ENCODE measurements around the gene ACP1.

ACP1 gene

DNA sequence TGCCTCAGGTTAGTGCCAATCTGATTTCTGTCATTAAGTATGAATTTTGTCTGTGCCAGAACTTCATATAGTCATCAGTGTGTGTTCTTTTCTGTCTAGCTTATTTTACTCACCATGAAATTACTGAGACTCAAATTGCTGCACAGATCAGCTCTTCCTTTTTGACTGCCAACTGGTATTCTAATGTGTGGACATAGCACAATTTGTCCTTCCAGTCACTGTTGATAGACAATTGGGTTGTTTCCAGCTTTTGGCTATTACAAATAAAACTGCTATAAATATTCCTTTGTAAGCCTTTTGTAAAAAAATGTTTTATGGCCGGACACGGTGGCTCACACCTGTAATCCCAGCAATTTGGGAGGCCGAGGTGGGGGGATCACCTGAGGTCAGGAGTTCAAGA lies 8.7 kb upstream of the ACP1 start:
- DNase-seq: no peak

DNA sequence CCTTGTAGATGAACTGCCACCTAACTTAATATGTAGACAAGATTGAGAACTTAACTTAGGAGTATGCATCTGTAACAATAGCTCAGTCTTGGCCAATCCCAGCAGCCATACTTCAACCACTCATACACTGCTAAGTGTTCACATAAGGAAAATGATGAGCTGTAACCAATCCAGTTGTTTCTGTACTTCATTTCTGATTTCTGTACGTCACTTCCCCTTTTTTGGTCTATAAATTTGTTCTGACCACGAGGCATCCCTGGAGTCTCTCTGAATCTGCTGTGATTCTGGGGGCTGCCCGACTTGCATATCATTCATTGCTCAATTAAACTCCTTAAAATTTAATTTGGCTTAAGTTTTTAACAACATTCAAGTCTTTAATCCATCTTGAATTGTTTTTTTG lies 7.3 kb upstream of the ACP1 start:
- no peak for DNase-seq

DNA sequence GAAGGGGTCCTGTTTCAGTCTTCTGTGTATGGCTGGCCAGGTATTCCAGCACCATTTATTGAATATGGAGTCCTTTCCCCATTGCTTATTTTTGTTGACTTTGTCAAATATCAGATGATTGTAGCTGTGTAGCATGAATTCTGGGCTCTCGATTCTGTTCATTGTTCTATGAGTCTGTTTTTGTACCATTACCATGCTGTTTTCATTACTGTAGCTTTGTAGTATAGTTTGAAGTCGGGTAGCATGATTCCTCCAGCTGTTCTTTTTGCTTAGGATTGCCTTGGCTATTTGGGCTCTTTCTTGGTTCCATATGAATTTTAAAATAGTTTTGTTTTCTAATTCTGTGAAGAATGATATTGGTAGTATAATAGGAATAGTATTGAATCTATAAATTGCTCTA lies 6.9 kb upstream of the ACP1 start:
- no peak for DNase-seq

DNA sequence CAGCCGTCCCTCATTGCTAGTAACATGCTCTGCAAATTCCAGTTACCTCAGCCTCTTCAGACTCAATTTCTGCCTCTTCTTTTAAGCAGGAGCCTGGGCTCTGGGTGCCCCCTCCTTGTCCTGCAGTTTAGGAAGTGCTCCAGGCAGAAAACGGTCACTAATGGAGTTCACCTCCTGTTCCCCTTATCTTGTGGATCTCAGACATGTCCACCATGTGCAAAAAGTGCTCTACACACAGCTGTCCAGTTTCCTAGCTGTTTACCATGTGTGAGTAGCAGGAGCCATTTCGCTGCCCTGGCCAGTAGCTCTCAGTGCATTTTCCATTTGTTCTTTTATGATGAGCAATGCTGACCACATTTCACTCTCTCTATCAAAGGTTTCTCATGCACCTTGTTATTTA lies 5.8 kb upstream of the ACP1 start:
- no peak for DNase-seq

DNA sequence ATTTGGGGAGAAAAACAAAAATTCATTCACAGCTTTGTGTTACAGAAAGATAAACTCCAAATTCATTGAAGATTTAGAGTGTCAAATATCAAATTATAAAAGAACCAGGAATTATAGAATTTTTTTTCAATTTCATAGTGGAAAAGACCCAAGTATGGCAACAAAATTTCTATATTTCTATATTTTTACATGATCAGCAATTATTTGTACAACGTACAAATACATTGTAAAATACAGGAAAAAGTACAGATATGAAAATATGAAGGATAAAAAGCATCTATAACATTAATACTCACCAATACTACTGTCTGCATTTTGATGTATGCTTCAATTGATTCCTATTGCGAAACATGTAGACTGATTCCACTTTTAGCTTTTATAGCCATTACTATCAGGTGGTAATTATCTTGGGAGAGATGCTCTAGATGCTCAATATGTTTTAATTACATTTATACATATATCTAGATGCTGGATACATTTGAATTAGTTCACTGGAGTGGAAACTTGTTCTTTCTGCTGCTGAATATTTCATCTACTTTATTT lies 4.9 kb upstream of the ACP1 start:
- DNase-seq: no peak

DNA sequence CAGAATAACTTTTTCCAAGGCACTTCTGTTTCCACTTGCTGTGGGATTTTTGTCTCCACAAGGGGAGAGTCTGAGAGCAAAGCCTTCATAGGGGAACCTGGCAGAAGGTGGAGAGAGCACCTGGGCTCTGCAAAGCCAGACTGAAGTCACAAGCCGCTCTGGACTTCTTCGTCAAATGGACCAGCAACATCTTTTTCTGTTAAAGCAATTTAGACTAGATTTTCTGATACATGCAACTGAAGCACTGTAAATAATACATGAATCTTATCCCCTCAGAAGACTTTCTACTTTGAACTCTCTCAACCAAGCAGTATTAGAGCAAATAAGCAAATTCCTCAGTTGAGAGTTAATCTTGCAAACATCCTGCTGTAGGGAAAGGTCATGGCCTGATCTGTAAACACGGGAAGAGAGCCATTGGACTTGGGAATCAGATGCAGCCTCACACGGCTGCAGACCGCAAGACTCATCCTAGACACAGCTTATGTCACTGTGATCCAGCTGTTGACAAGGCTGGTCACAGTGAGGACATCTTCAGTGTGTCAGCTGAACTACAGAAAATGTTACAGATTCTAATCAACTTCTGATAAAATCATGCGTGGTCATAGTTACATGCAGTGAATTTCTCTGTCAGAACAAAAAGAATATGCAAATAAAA lies 4.1 kb upstream of the ACP1 start:
- DNase-seq: no peak

DNA sequence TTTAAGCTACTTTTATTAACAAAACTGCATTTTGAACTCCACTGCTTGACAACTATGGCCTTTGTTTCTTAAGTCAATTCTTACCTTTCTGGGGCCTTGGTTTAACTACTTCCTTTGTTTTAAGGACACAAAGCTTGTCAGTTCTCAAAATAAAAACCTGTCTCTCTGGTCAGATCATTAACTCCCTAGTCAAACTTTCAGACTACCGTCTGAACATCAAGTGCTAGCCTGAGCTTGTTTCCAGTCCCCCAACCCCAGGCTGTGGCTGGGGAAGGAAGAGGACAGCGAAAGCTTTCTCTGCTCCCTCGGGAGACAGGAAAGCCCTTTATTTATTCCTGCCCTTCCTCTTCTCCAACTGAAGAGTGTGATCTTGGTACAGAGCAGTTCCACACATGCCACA lies 2.6 kb upstream of the ACP1 start:
- DNase-seq: no peak

DNA sequence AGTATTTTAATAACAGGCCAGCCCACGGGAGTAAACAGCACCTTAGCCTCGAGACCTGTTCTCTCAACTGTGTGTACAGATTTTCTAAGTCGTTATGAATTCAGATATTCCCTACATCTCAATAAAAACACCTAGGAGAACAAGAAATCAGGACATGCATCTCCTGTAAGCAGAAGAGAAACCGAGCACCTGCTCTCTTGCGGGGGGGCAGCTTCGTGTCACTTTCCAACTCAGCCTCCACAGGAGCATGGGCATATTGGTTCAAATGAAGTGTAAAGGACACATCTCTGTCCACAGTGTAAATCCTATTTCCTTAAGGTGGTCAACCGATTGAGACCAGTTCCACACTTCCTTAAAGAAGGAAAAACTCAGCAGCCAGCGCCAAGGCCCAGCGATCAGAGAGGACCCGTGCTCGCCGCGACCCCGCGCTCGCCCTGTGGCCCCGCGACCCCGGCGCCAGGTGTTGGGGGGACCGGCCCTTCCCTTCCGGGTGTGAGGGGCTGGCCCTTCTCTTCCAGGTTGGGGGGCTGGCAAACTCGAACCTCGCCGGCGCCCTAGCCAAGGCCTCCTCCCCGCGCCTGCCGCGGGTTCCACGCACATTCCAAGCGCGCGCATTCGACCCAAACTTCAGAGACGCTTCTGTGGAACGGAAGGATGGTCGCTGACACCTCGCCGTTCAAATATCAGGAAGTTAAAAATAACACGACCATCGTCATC lies 1.6 kb upstream of the ACP1 start:
- DNase-seq: no peak

DNA sequence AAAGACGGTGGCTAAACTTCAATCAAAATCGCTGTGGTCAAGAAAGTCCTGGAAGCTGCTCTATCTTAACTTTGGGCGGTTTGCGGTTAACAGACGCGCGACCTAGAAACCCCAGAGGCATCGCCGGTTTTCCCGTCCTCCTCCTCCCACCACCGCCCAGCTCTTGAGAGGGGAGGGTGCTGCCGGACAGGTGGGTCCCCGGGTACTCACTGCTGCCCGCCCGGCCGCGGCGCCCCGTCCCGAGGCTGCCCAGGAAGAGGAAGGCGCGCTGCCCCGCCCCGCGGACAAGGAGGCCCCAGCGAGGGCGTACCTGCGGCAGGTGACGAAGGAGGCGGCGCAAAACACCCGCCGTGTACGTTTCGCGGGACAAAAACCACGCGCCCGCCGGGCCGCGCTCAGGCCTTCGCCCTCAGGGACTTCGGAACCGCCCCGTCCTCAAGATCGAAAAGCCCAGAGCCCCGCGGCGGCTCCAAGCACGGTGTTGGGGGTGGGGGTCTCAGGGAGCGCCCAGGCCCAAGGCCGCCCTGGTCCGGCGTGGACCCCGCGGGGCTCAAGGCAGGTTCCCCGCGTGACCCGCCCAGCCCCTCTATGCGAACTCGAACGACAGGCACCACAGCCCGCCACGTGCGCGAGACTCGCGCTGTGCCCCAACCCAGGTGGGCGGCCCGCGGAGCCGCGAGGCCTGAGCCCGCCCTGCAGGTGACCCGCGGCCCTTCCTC lies 814 bp upstream of the ACP1 start, which contains the start of gene SH3YL1:
Gene SH3YL1 (minus strand): TSS at position 259 of the 719 bp plus-strand sequence. CDS start 48 bp downstream, at position 211.
- peak; percentile 36 for DNase-seq

DNA sequence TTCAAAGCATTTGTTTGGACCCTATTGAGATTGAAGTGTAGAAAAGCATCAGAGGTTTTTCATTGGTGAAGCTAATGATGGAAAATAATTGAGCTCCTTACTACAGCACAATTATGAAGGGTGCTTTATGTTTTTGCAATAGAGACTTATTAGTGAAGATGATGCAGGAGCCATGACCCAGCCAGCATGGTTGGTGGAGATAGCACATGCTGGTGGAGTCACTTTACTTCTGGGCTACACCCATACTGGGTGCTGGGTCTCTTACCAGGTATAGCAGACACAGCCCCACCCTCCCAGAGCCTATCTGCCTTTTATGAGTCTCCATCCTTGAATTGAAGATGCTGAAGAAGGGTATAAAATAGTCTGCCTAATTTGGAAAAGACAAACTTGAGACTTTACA lies 3.6 kb downstream of the ACP1 start:
- DNase-seq: no peak

DNA sequence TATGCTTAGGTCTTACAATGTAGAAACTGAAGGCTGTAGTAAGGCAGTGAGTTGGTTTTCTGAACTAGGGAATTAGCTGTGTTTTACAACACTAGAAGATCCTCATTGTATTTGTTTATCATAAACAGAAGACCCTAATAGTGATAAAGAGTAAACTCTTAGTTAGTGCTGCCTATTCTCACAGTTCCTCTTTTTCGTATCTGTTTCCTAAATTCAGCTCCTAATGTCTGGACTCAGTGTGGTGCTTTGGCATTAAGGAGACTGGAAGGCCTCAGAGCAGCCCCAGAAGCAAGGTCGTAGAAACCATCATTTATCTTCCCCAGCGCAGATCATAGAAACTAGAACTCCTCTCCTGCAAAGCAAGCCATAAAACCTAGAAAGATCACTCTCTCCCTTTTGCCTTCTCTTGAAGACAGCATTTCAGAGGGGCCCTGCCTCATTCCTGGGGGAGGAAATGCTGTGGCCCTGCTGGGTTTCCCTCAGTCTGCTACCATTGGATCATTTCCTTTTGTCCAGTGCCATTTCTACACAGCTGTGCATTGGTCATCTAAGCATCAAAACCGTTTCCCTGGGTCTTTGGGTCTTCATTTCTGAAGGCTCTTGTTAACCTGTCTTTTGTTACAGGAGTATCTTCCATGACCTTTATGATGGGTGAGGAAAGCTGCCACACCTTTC lies 4.7 kb downstream of the ACP1 start:
- DNase-seq: no peak

DNA sequence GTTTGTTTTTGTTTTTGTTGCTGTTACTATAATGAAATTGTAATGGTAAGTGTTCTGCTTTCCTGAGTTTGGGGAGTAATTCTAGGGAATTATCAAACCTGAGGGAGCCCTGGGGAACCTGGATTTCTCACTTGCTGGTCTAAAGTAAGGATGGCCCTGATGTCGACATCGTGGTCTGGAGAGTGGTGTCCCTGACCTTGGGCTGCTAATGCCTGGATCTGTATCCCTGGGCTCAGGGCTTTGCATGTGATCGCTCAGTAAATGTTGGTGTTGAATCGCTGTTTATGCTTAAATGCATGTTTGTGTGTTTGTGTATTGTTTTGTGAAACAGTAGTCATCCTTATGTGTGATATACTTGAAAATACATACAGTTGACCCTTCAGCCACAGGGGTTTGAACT lies 6.1 kb downstream of the ACP1 start:
- no peak for DNase-seq

DNA sequence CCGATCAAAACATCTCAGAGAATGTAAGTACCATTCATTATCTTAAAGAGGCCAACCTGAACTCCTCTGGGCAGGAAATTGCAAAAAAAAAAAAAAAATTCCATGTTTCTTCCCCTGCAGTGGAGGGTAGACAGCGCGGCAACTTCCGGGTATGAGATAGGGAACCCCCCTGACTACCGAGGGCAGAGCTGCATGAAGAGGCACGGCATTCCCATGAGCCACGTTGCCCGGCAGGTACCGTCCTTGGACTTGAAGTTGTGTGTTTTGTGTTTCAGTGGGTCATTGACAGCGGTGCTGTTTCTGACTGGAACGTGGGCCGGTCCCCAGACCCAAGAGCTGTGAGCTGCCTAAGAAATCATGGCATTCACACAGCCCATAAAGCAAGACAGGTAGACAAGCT lies 7.2 kb downstream of the ACP1 start:
- DNase-seq: no peak

DNA sequence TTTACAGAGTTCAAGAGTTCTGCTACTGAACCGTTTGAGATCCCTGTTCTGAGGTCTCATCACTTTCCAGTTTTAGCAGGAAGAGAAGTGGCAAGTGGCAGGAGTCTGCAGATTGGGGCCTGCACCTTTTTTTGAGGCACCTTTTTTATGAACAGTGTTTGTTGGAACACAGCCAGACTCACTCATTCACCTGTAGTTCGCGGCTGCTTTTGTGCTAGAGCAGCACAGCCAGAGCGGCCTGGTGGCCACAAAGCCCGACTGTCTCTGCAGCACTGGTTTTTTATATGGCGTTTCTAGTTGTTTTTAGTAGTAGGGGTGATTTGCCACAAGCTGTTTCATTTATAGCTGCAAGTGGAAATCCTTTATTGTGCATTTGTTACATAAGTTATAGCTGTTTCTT lies 8.6 kb downstream of the ACP1 start:
- DNase-seq: no peak

DNA sequence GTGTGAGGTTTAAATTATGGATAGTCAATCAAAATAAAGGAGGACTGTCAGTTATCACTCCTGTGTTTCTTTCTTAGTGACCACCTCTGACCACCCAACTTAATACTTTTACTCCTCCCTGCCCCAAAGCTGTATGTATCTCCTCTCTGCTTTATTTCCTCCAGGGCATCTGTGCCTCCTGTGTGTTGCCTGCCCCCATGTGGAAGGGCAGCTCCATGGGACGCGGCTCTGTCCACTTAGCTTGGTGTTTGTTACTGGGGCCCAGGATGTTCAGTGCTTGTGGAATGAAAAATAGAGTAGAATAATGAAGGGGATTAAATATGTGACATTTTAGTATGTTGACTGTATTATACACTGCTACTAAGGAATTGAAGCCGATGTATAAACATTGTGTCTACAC lies 9.8 kb downstream of the ACP1 start:
- no peak for DNase-seq

DNA sequence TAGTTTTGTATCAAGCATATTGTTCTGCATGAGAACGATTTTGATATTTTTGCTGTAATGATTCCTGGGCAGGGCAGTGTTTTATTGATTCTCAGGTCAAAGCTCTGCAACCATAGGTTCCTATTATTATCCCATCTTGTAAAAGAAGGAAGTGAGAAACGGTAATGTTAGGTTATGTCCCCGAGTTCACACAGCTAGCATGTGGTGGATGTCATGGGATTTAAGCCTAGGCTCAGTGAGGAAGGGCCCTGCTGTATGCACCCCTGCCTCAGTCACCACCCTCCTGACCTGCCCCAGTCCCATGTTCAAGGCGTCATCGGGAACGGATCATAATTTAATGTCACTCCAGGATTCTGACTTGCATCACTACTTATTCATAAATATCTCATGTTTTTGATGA lies 10.7 kb downstream of the ACP1 start:
- DNase-seq: no peak

DNA sequence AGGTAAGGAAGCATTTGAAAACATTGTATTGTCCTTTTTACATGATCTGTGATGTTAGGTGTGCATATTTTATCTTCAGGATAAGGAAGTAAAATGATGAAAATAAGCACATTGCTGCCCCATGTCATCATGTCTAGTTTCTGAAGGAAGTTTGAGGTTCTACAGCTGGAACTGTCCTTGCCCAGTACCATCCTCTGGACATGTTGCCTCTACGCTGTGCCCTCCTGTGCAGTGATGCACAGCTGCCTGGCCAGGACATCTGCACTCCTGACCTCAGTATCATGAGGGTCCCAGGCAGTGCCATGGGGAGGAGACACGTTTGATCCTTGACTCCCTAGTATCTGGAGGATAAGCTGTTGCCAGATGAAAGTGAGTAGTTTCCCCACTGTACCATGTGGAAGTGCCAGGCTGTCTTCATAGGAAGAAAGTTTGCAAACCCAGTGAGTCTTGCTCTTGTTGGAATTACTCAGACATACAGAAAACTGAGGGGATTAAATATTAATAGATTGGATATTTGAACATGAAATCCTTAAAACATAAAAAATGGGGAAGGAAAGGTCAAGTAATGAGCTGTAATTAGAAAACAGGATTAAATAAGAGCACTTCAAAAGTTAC lies 13.7 kb downstream of the ACP1 start:
- DNase-seq: no peak

DNA sequence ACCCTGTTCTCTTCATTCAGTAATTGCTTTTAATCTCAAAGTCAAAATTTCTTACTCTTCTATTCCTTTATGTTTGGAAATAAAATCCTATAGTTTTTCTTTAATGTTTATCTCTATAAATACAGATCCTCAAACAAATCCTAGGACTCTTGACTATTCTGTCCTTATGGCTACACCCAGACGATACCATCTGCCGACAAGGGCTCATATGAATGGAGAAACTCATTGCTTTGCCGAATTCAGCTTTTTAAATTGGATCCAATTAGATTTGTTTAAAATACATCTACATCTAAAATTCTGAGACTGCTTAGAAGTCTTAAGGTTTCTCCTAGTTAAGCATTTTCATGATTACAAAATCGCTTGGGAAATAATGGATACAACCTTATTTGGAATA lies 14.2 kb downstream of the ACP1 start:
- no peak for DNase-seq

DNA sequence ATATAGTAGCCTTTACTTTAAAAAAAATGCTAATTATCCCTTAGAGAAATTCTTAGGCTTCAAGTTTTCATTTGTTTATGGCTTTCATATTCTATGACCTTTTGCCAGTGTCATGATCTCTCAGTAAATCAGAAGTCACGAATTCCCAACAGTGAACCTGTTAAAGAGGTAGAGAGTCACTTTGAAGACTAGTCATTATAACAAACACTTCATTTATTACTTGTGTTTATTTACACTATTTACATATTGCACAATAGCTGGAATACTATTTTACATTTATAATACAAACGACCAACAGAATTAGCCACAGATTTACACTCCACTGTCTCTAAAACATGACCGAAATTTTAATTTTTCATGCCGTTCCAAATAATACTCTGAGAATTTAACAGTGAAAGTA lies 14.6 kb downstream of the ACP1 start:
- no peak for DNase-seq

DNA sequence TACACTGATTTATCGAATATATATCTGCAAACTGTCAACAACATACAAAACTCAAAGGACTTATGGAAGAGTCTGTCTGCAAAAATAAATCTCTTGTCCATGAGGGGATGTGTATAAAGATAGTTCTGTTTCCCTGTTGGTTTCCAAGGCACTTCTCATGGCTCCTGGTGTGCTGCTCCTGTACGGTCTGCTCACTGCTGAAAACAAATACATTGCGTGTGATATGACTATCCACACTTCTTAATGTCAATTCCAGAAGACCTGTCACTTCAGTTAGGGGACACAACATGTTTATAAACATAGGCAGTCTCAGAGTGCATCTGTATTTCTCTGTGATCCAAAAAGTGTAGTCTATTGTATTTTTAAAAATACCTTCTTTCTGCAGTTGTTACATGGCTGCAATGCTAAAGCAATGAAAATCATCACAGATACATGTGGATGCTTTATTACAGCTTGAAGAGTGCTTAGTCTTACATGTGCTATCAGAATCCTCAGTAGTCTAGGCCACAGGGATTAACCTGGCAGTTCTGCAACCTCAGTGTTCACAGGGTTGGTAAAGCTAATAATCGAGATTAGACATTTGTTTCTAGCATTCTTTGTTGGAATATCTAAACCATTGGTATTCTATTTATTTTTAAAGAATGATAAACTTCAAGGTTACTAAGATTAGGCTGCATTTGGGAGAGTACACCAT lies 15.4 kb downstream of the ACP1 start:
- DNase-seq: no peak

DNA sequence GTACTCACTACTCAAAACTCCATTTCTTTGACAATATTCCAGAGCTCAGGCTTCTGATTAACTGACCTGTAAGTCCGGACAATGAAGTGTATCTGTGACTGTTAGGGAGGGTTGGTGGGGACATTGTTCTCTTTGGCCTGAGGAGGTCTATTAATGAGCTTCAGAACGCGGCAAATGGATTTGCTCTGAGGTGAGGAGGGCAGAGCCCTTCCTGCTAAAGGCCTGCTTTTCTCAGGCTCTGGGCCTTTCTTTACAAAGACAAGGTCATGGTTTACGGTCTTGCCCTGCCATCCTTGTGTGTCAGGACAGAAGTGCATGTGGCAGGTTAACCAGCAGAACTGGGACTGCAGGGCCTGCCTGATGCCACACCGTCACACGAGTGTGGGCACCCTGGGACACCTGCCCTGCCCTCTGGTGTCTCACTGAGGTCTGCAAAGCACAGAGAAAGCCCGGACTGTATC lies 15.9 kb downstream of the ACP1 start:
- DNase-seq: no peak

DNA sequence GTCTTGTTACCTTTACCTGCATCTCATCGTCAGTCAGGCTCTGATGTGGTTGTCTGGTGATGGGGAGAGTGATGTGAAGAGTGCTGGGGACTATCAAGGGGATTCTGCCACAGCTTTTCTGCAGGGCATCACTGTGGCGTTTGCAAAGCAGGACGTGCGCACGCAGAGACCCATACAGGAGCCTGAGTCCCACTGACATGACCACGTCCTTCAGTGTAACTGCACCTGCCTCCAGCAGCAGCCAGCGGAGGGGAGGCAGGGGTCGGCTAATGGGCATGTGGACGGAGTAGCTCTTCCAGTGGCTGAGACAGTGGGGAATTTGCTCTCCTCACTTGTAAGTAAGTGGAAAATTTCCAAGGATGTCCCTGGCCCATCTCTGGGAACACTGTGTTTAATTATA lies 16.6 kb downstream of the ACP1 start:
- no peak for DNase-seq

All from NCI-H1048 (cell line).